KMS-11 (cell line): ENCODE measurements around the gene CADM3.

ENCODE experiments used
- H2AFZ ChIP-seq: fragments of 200-600 bp; sonication (generic); 2 replicates; pipeline ENCODE4 v1.6.1; 2016; ENCODE audit warnings: antibody characterized with exemption, mixed run types, low read depth
- H3K27ac ChIP-seq: fragments of 200-600 bp; sonication (generic); 2 replicates; pipeline ENCODE4 v1.6.1; 2016; ENCODE audit warnings: mild to moderate bottlenecking, mixed run types
- H3K27me3 ChIP-seq: fragments of 200-600 bp; sonication (generic); 2 replicates; pipeline ENCODE4 v1.6.1; 2017; ENCODE audit warnings: mild to moderate bottlenecking, low read depth, mixed run types, moderate library complexity; ENCODE audit not compliant: insufficient read depth
- H3K36me3 ChIP-seq: fragments of 200-600 bp; sonication (generic); 2 replicates; pipeline ENCODE4 v1.6.1; 2017; ENCODE audit warnings: mild to moderate bottlenecking, mixed run types; ENCODE audit not compliant: insufficient read depth
- H3K4me1 ChIP-seq: fragments of 200-600 bp; sonication (generic); 2 replicates; pipeline ENCODE4 v1.6.1; 2016; ENCODE audit warnings: mild to moderate bottlenecking, low read depth, mixed run types; ENCODE audit not compliant: poor library complexity, severe bottlenecking
- H3K4me2 ChIP-seq: fragments of 200-600 bp; sonication (generic); 2 replicates; pipeline ENCODE4 v1.7.0; 2016; ENCODE audit warnings: mild to moderate bottlenecking, mixed run types
- H3K4me3 ChIP-seq: fragments of 200-600 bp; sonication (generic); IDR thresholded peaks from 2 replicates; pipeline ENCODE4 v1.6.1; 2017; ENCODE audit warnings: low read depth, low read length, mixed read lengths; ENCODE audit not compliant: insufficient read depth
- H3K79me2 ChIP-seq: fragments of 200-600 bp; sonication (generic); 2 replicates; pipeline ENCODE4 v1.6.1; 2016; ENCODE audit warnings: low read depth, mixed run types; ENCODE audit not compliant: insufficient read depth
- H3K9ac ChIP-seq: fragments of 200-600 bp; sonication (generic); 2 replicates; pipeline ENCODE4 v1.6.1; 2016; ENCODE audit warnings: mild to moderate bottlenecking, mixed run types
- H4K20me1 ChIP-seq: fragments of 200-600 bp; sonication (generic); 2 replicates; pipeline ENCODE4 v1.6.1; 2016; ENCODE audit warnings: mild to moderate bottlenecking, mixed run types; ENCODE audit not compliant: insufficient read depth
- CTCF ChIP-seq: fragments of 200-600 bp; sonication (generic); conservative IDR thresholded peaks from 2 replicates; pipeline ENCODE4 v1.6.1; 2017; ENCODE audit warnings: low read depth, mild to moderate bottlenecking, antibody characterized with exemption, low read length, moderate library complexity, mixed read lengths

Gene CADM3

GRCh38 chr1:159170639-159171038 lies 776 bp upstream of the CADM3 start:
- Histone ChIP-seq H3K9ac (no peak overlapping the region), H4K20me1 (no peaks in the 10 kb centered on the region), H3K4me1 (no peaks in the 10 kb centered on the region), H2AFZ (no peak overlapping the region), H3K27ac (no peak overlapping the region), H3K27me3 (no peaks in the 10 kb centered on the region), H3K4me3 (no peak overlapping the region), H3K79me2 (no peaks in the 10 kb centered on the region), H3K4me2 (no peak overlapping the region), H3K36me3 (no peaks in the 10 kb centered on the region)
- TF ChIP-seq CTCF: no peak

- Histone ChIP-seq H3K4me2 (no peak overlapping the region), H3K27ac (no peak overlapping the region), H3K4me1 (no peaks in the 10 kb centered on the region), H2AFZ (no peak overlapping the region), H4K20me1 (no peaks in the 10 kb centered on the region), H3K9ac (no peak overlapping the region), H3K36me3 (no peaks in the 10 kb centered on the region), H3K27me3 (no peaks in the 10 kb centered on the region), H3K79me2 (no peaks in the 10 kb centered on the region), H3K4me3 (no peak overlapping the region)
- no peak for TF ChIP-seq CTCF
Observed at GRCh38 chr1:159171688-159172501, 480 bp downstream of the CADM3 start.

- Histone ChIP-seq H3K4me3 (no peak overlapping the region), H3K4me1 (no peaks in the 10 kb centered on the region), H3K27ac (no peak overlapping the region), H3K4me2 (no peak overlapping the region), H2AFZ (no peak overlapping the region), H3K9ac (no peak overlapping the region), H3K36me3 (no peaks in the 10 kb centered on the region), H4K20me1 (no peaks in the 10 kb centered on the region), H3K79me2 (no peaks in the 10 kb centered on the region), H3K27me3 (no peaks in the 10 kb centered on the region)
- no peak for TF ChIP-seq CTCF
Observed at GRCh38 chr1:159172614-159173291, 1.3 kb downstream of the CADM3 start.

- H3K4me2 ChIP-seq: no peak overlapping the region
Observed at GRCh38 chr1:159173320-159173719, 1.9 kb downstream of the CADM3 start.

More at GRCh38 chr1:159173320-159173719, 1.9 kb downstream of the CADM3 start:
- no peak for TF ChIP-seq CTCF
- Histone ChIP-seq H3K9ac (no peak overlapping the region), H3K4me3 (no peak overlapping the region), H3K4me1 (no peaks in the 10 kb centered on the region), H3K27ac (no peak overlapping the region), H3K79me2 (no peaks in the 10 kb centered on the region), H4K20me1 (no peaks in the 10 kb centered on the region), H3K36me3 (no peaks in the 10 kb centered on the region), H2AFZ (no peak overlapping the region), H3K27me3 (no peaks in the 10 kb centered on the region)
